Measurements from ENCODE around the gene RNF43.

DNA sequence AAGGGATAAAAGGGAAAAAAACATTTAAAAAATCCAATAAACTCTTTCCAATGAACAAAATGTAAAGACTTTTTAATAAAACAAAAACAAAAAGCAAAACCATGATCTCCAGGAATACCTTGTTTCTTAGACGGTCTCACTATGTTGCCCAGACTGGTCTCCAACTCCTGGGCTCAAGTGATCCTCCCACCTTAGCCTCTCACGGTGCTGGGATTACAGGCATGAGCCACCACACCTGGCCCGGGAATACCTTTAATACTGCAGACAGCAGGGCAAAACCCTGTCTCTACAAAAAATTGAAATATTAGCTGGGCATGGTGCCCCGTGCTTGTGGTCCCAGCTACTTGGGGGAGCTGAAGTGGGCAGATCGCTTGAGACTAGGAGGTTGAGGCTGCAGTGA is 7.9 kb downstream of the RNF43 start:
- TF ChIP-seq POLR2AphosphoS5 (IDR thresholded peaks at IDR 0.05; ENCODE audit: low read depth) (no peak), GABPA (IDR thresholded peaks at IDR 0.05; ENCODE audit: low read depth) (no peak)
- TF ChIP-seq, protein P1, sequence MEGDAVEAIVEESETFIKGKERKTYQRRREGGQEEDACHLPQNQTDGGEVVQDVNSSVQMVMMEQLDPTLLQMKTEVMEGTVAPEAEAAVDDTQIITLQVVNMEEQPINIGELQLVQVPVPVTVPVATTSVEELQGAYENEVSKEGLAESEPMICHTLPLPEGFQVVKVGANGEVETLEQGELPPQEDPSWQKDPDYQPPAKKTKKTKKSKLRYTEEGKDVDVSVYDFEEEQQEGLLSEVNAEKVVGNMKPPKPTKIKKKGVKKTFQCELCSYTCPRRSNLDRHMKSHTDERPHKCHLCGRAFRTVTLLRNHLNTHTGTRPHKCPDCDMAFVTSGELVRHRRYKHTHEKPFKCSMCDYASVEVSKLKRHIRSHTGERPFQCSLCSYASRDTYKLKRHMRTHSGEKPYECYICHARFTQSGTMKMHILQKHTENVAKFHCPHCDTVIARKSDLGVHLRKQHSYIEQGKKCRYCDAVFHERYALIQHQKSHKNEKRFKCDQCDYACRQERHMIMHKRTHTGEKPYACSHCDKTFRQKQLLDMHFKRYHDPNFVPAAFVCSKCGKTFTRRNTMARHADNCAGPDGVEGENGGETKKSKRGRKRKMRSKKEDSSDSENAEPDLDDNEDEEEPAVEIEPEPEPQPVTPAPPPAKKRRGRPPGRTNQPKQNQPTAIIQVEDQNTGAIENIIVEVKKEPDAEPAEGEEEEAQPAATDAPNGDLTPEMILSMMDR (IDR thresholded peaks at IDR 0.05; ENCODE audit: insufficient read depth, low read length) = no peak
- TF ChIP-seq, protein P2, sequence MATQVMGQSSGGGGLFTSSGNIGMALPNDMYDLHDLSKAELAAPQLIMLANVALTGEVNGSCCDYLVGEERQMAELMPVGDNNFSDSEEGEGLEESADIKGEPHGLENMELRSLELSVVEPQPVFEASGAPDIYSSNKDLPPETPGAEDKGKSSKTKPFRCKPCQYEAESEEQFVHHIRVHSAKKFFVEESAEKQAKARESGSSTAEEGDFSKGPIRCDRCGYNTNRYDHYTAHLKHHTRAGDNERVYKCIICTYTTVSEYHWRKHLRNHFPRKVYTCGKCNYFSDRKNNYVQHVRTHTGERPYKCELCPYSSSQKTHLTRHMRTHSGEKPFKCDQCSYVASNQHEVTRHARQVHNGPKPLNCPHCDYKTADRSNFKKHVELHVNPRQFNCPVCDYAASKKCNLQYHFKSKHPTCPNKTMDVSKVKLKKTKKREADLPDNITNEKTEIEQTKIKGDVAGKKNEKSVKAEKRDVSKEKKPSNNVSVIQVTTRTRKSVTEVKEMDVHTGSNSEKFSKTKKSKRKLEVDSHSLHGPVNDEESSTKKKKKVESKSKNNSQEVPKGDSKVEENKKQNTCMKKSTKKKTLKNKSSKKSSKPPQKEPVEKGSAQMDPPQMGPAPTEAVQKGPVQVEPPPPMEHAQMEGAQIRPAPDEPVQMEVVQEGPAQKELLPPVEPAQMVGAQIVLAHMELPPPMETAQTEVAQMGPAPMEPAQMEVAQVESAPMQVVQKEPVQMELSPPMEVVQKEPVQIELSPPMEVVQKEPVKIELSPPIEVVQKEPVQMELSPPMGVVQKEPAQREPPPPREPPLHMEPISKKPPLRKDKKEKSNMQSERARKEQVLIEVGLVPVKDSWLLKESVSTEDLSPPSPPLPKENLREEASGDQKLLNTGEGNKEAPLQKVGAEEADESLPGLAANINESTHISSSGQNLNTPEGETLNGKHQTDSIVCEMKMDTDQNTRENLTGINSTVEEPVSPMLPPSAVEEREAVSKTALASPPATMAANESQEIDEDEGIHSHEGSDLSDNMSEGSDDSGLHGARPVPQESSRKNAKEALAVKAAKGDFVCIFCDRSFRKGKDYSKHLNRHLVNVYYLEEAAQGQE (IDR thresholded peaks at IDR 0.05; ENCODE audit: insufficient replicate concordance, low read depth) = no peak
